Stimulated activated CD8-positive, alpha-beta memory T cell treated with anti-CD3 and anti-CD28 coated beads, Interleukin-12 subunit alpha, Interleukin-12 subunit beta, amount 100 ng/mL, for 1 hour (primary cell): ENCODE results near the gene NAB1.

ENCODE experiments used
- DNase-seq: peaks from one replicate; pipeline ENCODE4 v3.0.0-alpha.2; 2020; ENCODE audit warnings: low read depth

The NAB1 gene

GRCh38 chr2:190716176-190716807 is 67.4 kb downstream of the NAB1 start:
- DNase-seq: no peak

- no peak for DNase-seq
These were observed 68.4 kb downstream of the NAB1 start for GRCh38 chr2:190717306-190717705.

GRCh38 chr2:190717764-190718651 is 69.1 kb downstream of the NAB1 start:
- DNase-seq: no peak

- DNase-seq: no peak
These were observed 70.0 kb downstream of the NAB1 start for GRCh38 chr2:190718652-190719526.

- no peak for DNase-seq
These were observed 71.4 kb downstream of the NAB1 start for GRCh38 chr2:190720276-190720675.

- DNase-seq: no peak
These were observed 71.8 kb downstream of the NAB1 start for GRCh38 chr2:190720691-190721090.

GRCh38 chr2:190722061-190722759 is 73.3 kb downstream of the NAB1 start:
- DNase-seq: no peak

- no peak for DNase-seq
These were observed 74.0 kb downstream of the NAB1 start for GRCh38 chr2:190722835-190723234.

GRCh38 chr2:190723397-190724090 is 74.7 kb downstream of the NAB1 start:
- DNase-seq: no peak

- no peak for DNase-seq
These were observed 77.4 kb downstream of the NAB1 start for GRCh38 chr2:190726255-190726654.

GRCh38 chr2:190736355-190736754 is 87.5 kb downstream of the NAB1 start:
- DNase-seq: no peak

- no peak for DNase-seq
These were observed 91.6 kb downstream of the NAB1 start for GRCh38 chr2:190740449-190740848.
